T47D (cell line): Measurements from ENCODE around the gene COMMD8.
A peak's percentile ranks its signal among the peaks of the same experiment; 100 is the strongest.

ENCODE experiments used
- DNase-seq, 2 experiments: peaks; one replicate each; pipeline versions ENCODE4 v3.0.0 to v3.0.0-alpha.2; 2011 to 2012; ENCODE audit warnings: low read depth in 1 of 2, low spot score in 1 of 2
- JUND ChIP-seq: IDR thresholded peaks from 2 replicates; pipeline ENCODE4 v1.6.1; 2012; ENCODE audit warnings: low read depth
- in situ Hi-C: cut with HindIII; loops from 2 replicates; pipeline ENCODE4 v1.10.0; 2016; ENCODE audit warnings: low sequenced_read_pairs, low pct_unique_long_range_greater_than_20kb

The COMMD8 gene

GRCh38 chr4:47485768-47486167, 22.3 kb upstream of the COMMD8 start:
- in situ Hi-C loops: no loop called here
- no peak for DNase-seq
- no peak for TF ChIP-seq JUND

- in situ Hi-C loops: no loop called here
- DNase-seq: peak; percentile 47 to 88
- TF ChIP-seq JUND: no peak
Measured at GRCh38 chr4:47485047-47485692, 21.7 kb upstream of the COMMD8 start, which contains the start of gene ATP10D. ATP10D (plus strand) TSS chr4:47485275; CDS start chr4:47512541, 27,266 bp downstream.

- peak in 1 of 2 experiments; percentile 16 for DNase-seq
- no peak for TF ChIP-seq JUND
- in situ Hi-C loops: no loop called here
Measured at GRCh38 chr4:47484168-47484567, 20.7 kb upstream of the COMMD8 start.

GRCh38 chr4:47483745-47484144, 20.2 kb upstream of the COMMD8 start:
- DNase-seq: no peak
- TF ChIP-seq JUND: no peak
- in situ Hi-C loops: no loop called here

- no peak for TF ChIP-seq JUND
- no peak for DNase-seq
- in situ Hi-C loops: no loop called here
Measured at GRCh38 chr4:47482326-47482725, 18.8 kb upstream of the COMMD8 start.

GRCh38 chr4:47478804-47479203, 15.3 kb upstream of the COMMD8 start:
- in situ Hi-C loops: no loop called here
- no peak for DNase-seq

GRCh38 chr4:47475411-47475810, 11.9 kb upstream of the COMMD8 start:
- DNase-seq: no peak
- in situ Hi-C loops: no loop called here
- no peak for TF ChIP-seq JUND

More at GRCh38 chr4:47478804-47479203, 15.3 kb upstream of the COMMD8 start:
- TF ChIP-seq JUND: no peak

- in situ Hi-C loops: no loop called here
- TF ChIP-seq JUND: no peak
- DNase-seq: no peak
Measured at GRCh38 chr4:47474799-47475198, 11.3 kb upstream of the COMMD8 start.

- in situ Hi-C loops: no loop called here
- no peak for TF ChIP-seq JUND
- no peak for DNase-seq
Measured at GRCh38 chr4:47473141-47473750, 9.7 kb upstream of the COMMD8 start.

GRCh38 chr4:47471591-47471990, 8.1 kb upstream of the COMMD8 start:
- TF ChIP-seq JUND: no peak
- DNase-seq: no peak
- in situ Hi-C loops: no loop called here

GRCh38 chr4:47471064-47471463, 7.6 kb upstream of the COMMD8 start:
- in situ Hi-C loops: no loop called here
- no peak for TF ChIP-seq JUND
- no peak for DNase-seq

GRCh38 chr4:47469951-47470350, 6.4 kb upstream of the COMMD8 start:
- DNase-seq: no peak
- in situ Hi-C loops: no loop called here
- TF ChIP-seq JUND: no peak

GRCh38 chr4:47468706-47469365, 5.3 kb upstream of the COMMD8 start:
- TF ChIP-seq JUND: no peak
- DNase-seq: no peak
- in situ Hi-C loops: no loop called here
